ENCODE results near the gene CLBA1. TPM values are rescaled to one million over a fixed set of nuclear protein-coding genes. Genes with fewer than 3 reads are reported as not detected.

Gene CLBA1
- total RNA-seq, 4 donors from 2014 or later: 1.4 to 7.9 (median 3.6) TPM

GRCh38 chr14:105025429-105025828, 39.8 kb downstream of the CLBA1 start:
- no peak for TF ChIP-seq CTCF (IDR thresholded peaks at IDR 0.05; ENCODE audit: low read depth)

DNA sequence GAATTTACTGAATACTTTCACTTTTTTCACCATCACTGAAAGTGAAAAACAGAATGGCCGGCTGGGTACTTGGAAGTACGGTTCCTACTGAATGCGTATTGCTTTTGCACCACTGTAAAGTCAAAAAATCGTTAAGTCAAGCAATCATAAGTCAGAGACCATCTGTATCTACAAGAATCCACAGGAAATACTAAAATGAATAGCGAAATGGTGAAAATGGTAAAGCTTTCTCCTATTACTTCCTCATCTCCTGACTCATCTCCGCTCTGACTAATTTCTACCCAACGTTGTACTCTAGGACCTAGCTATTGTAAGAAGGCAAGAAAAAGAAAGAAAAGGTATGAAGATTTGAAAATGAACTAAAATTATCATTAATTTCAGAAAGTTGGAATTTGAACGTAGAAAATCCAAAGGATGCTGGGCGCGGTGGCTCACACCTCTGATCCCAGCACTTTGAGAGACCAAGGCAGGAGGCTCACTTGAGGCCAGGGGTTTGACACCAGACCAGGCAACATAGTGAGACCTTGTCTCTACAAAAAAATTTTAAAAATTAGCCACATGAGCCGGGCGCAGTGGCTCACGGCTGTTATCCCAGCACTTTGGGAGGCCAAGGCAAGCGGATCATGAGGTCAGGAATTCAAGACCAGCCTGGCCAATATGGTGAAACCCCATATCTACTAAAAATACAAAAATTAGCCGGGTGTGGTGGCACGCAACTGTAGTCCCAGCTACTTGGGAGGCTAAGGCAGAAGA, 40.6 kb downstream of the CLBA1 start:
- TF ChIP-seq CTCF (IDR thresholded peaks at IDR 0.05; ENCODE audit: low read depth): no peak

DNA sequence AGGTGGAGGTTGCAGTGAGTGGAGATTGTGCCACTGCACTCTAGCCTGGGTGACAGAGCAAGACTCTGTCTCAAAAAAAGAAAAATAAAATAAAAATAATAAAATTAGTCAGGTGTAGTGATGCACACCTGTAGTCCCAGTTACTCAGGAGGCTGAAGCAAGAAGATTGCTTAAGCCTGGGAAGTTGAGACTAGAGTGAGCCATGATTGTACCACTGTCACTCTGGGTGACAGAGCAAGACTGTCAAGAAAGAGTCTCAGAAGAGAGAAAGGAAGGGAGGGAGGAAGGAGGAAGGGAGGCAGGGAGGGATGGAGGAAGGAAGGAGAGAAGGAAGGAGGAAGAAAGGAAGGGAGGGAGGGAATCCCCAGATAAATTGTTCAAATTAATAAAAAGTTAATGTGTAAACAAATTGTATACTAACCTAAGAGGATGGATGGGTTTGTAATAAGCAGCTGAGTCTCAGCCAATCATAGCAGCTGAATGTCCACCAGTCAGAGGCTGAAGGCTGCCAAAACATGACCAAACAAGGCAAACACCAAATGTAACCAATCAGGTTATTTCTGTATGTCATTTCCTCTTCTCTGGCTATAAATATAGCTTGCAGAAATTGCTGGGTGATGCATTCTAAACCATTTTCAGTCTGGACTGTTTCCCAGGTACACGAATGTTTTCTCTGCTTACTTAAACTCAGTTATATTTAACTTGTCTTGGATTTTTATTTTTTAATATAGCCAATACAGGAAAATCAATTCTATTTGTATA, 41.4 kb downstream of the CLBA1 start:
- no peak for TF ChIP-seq CTCF (IDR thresholded peaks at IDR 0.05; ENCODE audit: low read depth)

- TF ChIP-seq CTCF (IDR thresholded peaks at IDR 0.05; ENCODE audit: low read depth): no peak
Observed at GRCh38 chr14:105028251-105028927, 42.8 kb downstream of the CLBA1 start.

- TF ChIP-seq CTCF (IDR thresholded peaks at IDR 0.05; ENCODE audit: low read depth): no peak
Observed at GRCh38 chr14:105029402-105029801, 43.8 kb downstream of the CLBA1 start.

GRCh38 chr14:105030194-105030593, 44.6 kb downstream of the CLBA1 start:
- no peak for TF ChIP-seq CTCF (IDR thresholded peaks at IDR 0.05; ENCODE audit: low read depth)

DNA sequence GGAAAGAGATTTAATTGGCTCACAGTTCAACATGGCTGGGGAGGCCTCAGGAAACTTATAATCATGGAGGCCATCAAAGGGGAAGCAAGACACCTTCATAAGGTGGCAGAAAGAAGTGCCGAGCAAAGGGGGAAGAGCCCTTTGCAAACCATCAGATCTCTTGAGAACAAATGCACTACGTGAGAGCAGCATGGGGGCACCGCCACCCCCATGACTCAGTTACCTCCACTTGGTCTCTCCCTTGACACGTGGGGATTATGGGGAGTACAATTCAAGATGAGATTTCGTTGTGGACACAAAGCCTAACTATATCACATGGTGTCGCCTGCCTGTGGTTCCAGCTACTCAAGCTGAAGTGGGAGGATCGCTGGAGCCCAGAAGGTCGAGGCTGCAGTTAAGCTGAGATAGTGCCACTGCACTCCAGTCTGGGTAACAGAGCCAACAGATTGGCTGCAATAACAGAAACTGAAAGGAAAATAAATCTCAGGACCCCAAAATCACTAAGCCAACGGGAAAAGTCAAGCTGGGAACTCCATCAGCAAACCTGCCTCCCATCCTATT, 45.3 kb downstream of the CLBA1 start:
- TF ChIP-seq CTCF (IDR thresholded peaks at IDR 0.05; ENCODE audit: low read depth): no peak

Data from subcutaneous adipose tissue (tissue), 4 donors.